ENCODE measurements around the gene ADIPOR1.

The ADIPOR1 gene

GRCh38 chr1:202976633-202977032 is 18.5 kb upstream of the ADIPOR1 start:
- TF ChIP-seq CTCF (IDR thresholded peaks at IDR 0.05; ENCODE audit: low read depth, low read length), result no peak
- H3K27ac ChIP-seq, result no peak overlapping the region
- H3K27me3 ChIP-seq (ENCODE audit: insufficient read depth, low read depth, severe bottlenecking), result no peaks in the 10 kb centered on the region
- H3K36me3 ChIP-seq, result no peaks in the 10 kb centered on the region
- no peak overlapping the region for H3K4me3 ChIP-seq (ENCODE audit: low read depth, low read length)
- DNase-seq, result no peak
- H3K9me3 ChIP-seq (ENCODE audit: severe bottlenecking), result no peaks in the 10 kb centered on the region

GRCh38 chr1:202974856-202975255 is 16.7 kb upstream of the ADIPOR1 start:
- H3K9me3 ChIP-seq (ENCODE audit: severe bottlenecking), result no peaks in the 10 kb centered on the region
- DNase-seq, result no peak
- TF ChIP-seq CTCF (IDR thresholded peaks at IDR 0.05; ENCODE audit: low read depth, low read length), result no peak
- H3K27ac ChIP-seq, result no peak overlapping the region
- no peaks in the 10 kb centered on the region for H3K36me3 ChIP-seq
- H3K4me3 ChIP-seq (ENCODE audit: low read depth, low read length), result no peak overlapping the region
- H3K27me3 ChIP-seq (ENCODE audit: insufficient read depth, low read depth, severe bottlenecking), result no peaks in the 10 kb centered on the region

GRCh38 chr1:202972046-202972445 is 13.9 kb upstream of the ADIPOR1 start:
- no peak overlapping the region for H3K27ac ChIP-seq
- TF ChIP-seq CTCF (IDR thresholded peaks at IDR 0.05; ENCODE audit: low read depth, low read length), result no peak
- DNase-seq, result no peak
- H3K36me3 ChIP-seq, result no peaks in the 10 kb centered on the region
- H3K4me3 ChIP-seq (ENCODE audit: low read depth, low read length), result no peak overlapping the region
- H3K9me3 ChIP-seq (ENCODE audit: severe bottlenecking), result no peaks in the 10 kb centered on the region
- no peaks in the 10 kb centered on the region for H3K27me3 ChIP-seq (ENCODE audit: insufficient read depth, low read depth, severe bottlenecking)

- H3K27ac ChIP-seq, result no peak overlapping the region; the same call in 1 of the 2 replicates
- H3K4me3 ChIP-seq (ENCODE audit: low read depth, low read length), result no peak overlapping the region
Measured at GRCh38 chr1:202968895-202969295, 10.8 kb upstream of the ADIPOR1 start.

GRCh38 chr1:202968351-202968750 is 10.2 kb upstream of the ADIPOR1 start:
- no peak overlapping the region for H3K27ac ChIP-seq
- no peaks in the 10 kb centered on the region for H3K9me3 ChIP-seq (ENCODE audit: severe bottlenecking)
- no peak for TF ChIP-seq CTCF (IDR thresholded peaks at IDR 0.05; ENCODE audit: low read depth, low read length)
- peak overlapping the region; percentile 68 for H3K4me3 ChIP-seq (ENCODE audit: low read depth, low read length)
- H3K27me3 ChIP-seq (ENCODE audit: insufficient read depth, low read depth, severe bottlenecking), result no peaks in the 10 kb centered on the region
- H3K36me3 ChIP-seq, result peaks cover 27% of the 10 kb centered on the region
- no peak for DNase-seq

More at GRCh38 chr1:202968895-202969295, 10.8 kb upstream of the ADIPOR1 start:
- DNase-seq, result peak; percentile 92
- peak; percentile 99 for TF ChIP-seq CTCF (IDR thresholded peaks at IDR 0.05; ENCODE audit: low read depth, low read length)
- peaks cover 22% of the 10 kb centered on the region for H3K36me3 ChIP-seq
- H3K9me3 ChIP-seq (ENCODE audit: severe bottlenecking), result no peaks in the 10 kb centered on the region
- no peaks in the 10 kb centered on the region for H3K27me3 ChIP-seq (ENCODE audit: insufficient read depth, low read depth, severe bottlenecking)

- Histone ChIP-seq H3K27ac (peak overlapping the region; percentile 62), H3K4me3 (ENCODE audit: low read depth, low read length) (peak overlapping the region; percentile 68), H3K27me3 (ENCODE audit: insufficient read depth, low read depth, severe bottlenecking) (no peaks in the 10 kb centered on the region), H3K9me3 (ENCODE audit: severe bottlenecking) (no peaks in the 10 kb centered on the region), H3K36me3 (peaks cover 33% of the 10 kb centered on the region)
- no peak for DNase-seq
- no peak for TF ChIP-seq CTCF (IDR thresholded peaks at IDR 0.05; ENCODE audit: low read depth, low read length)
Measured at GRCh38 chr1:202967684-202968281, 9.7 kb upstream of the ADIPOR1 start.
